Tibial artery (tissue), 4 donors: Measurements from ENCODE around the gene MFSD8.
"Not testable (repeated sequence)": the region's sequence is repeated elsewhere in the genome, so short reads cannot be mapped to it uniquely, and the experiment has no call there.

Source experiments
- DNase-seq, 2 donors: peaks; one replicate each; pipeline ENCODE4 v3.0.0-alpha.2; 2019
- H3K27ac ChIP-seq, 2 donors: fragments of 200-600 bp; sonication (generic) in 1 of 2; 1 replicate in 1 of 2; 2 replicates in 1 of 2; pipeline ENCODE4 v1.5.1; 2018 to 2019; ENCODE audit warnings: mild to moderate bottlenecking in 1 of 2
- H3K27me3 ChIP-seq, 2 donors: fragments of 200-600 bp; sonication (generic) in 1 of 2; one replicate each; pipeline versions ENCODE4 v1.5.1 to v1.6.0; 2016 to 2019
- H3K36me3 ChIP-seq, 3 donors: fragments of 200-600 bp; sonication (generic) in 2 of 3; one replicate each; pipeline ENCODE4 v1.5.1; 2016 to 2019; ENCODE audit warnings: mild to moderate bottlenecking in 2 of 3
- H3K4me1 ChIP-seq, 4 donors: fragments of 200-600 bp; sonication (generic) in 2 of 4; 1 replicate in 3 of 4; 2 replicates in 1 of 4; pipeline ENCODE4 v1.5.1; 2016 to 2019
- H3K4me3 ChIP-seq, 2 donors: fragments of 200-600 bp; sonication (generic) in 1 of 2; 1 replicate in 1 of 2; 2 replicates in 1 of 2; pipeline ENCODE4 v1.5.1; 2018 to 2019; ENCODE audit warnings: mild to moderate bottlenecking in 2 of 2
- H3K9me3 ChIP-seq, 3 donors: fragments of 200-600 bp; sonication (generic) in 1 of 3; one replicate each; pipeline ENCODE4 v1.5.1; 2016 to 2019
- intact Hi-C: fragments of 100-400 bp; cut with DNase I; formaldehyde crosslinking; loops from one replicate; pipeline ENCODE4 v1.15.0; 2023; ENCODE audit warnings: low total_unique reads
- TF ChIP-seq, protein P1 (sequence below), 2 experiments: fragments of 200-600 bp in 1 of 2; fragments of 450-650 bp in 1 of 2; IDR thresholded peaks; one replicate each; pipeline ENCODE4 v1.5.1; 2017 to 2019; ENCODE audit warnings: antibody characterized with exemption in 2 of 2, mild to moderate bottlenecking in 1 of 2, moderate library complexity in 1 of 2

Gene MFSD8

DNA sequence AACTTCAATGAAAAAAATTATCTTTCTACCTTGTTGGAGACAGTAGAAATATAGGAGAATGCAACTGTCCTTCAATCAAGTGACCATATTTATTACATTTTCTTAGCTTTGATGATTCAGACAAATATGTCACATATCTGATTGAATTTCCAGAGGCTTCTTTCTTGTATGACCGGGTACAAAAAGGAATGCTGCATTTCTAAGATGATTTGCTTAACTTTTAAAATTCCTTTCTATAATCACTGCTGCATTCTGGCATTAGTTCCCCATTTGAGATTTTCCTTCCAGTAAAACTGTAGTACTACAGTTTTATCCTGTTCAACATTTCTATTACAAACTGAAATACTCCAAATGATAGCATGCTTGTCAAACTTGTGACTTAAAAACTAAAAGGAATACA lies 5.2 kb downstream of the MFSD8 start:
- Histone ChIP-seq H3K9me3 (no peaks in the 10 kb centered on the region), H3K4me3 (no peak overlapping the region), H3K4me1 (peaks cover 0 to 10% (median 2%) of the 10 kb centered on the region in 4 donors), H3K36me3 (peaks cover 8 to 12% (median 12%) of the 10 kb centered on the region in 3 donors), H3K27ac (no peak overlapping the region), H3K27me3 (no peaks in the 10 kb centered on the region)
- DNase-seq: no peak
- TF ChIP-seq, protein P1, sequence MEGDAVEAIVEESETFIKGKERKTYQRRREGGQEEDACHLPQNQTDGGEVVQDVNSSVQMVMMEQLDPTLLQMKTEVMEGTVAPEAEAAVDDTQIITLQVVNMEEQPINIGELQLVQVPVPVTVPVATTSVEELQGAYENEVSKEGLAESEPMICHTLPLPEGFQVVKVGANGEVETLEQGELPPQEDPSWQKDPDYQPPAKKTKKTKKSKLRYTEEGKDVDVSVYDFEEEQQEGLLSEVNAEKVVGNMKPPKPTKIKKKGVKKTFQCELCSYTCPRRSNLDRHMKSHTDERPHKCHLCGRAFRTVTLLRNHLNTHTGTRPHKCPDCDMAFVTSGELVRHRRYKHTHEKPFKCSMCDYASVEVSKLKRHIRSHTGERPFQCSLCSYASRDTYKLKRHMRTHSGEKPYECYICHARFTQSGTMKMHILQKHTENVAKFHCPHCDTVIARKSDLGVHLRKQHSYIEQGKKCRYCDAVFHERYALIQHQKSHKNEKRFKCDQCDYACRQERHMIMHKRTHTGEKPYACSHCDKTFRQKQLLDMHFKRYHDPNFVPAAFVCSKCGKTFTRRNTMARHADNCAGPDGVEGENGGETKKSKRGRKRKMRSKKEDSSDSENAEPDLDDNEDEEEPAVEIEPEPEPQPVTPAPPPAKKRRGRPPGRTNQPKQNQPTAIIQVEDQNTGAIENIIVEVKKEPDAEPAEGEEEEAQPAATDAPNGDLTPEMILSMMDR (IDR thresholded peaks at IDR 0.05): no peak
- intact Hi-C loops: loop anchor here (10.0 kb wide), 1 partner anchor 175 kb away; the partner anchor contains the start of gene HSPA4L

DNA sequence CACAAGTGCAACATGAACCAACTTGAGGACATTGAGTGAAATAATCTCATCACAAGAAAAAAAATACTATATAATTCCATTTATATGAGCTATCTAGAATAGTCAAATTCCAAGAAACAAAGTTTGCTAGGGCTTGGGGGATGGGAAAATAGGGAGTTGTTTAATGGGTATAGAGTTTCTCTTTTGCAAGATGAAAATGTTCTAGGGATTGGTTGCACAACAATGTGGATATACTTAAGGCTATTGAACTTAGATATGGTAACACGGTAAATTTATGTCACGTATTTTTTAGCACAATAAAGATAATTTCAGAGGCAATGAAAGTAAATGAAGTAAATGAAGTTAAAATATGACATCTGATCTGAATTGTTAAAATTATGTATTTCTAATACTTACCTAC lies 7.9 kb downstream of the MFSD8 start:
- Histone ChIP-seq H3K9me3 (no peaks in the 10 kb centered on the region), H3K36me3 (peaks cover 9 to 16% (median 16%) of the 10 kb centered on the region in 3 donors), H3K27ac (no peak overlapping the region), H3K4me1 (no peaks in the 10 kb centered on the region), H3K27me3 (no peaks in the 10 kb centered on the region), H3K4me3 (no peak overlapping the region)
- intact Hi-C loops: no loop called here
- DNase-seq: no peak
- TF ChIP-seq, protein P1 (IDR thresholded peaks at IDR 0.05): no peak

DNA sequence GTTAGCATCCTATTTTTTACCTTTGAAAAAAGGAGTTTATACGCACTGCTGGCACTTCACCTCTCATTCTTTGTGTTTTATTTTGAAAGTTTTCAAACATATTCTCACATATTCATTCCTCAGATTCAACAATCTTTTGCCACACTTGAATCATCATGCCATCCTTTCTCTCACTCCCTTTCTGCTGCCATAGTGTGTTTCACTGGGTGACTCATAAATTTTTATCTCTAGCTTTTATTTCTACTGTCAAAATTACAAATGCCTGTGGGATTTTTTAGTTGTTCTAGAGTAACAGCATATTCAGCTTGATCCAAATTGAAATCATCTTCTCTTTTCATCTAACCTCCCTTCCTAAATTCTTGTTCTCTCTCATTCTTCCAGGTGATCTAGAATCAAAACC lies 28.0 kb downstream of the MFSD8 start:
- H3K27ac ChIP-seq: no peak overlapping the region
- H3K36me3 ChIP-seq: peaks cover 9 to 17% (median 13%) of the 10 kb centered on the region in 3 donors
- no peaks in the 10 kb centered on the region for H3K27me3 ChIP-seq
- H3K4me1 ChIP-seq: no peaks in the 10 kb centered on the region
- intact Hi-C loops: no loop called here
- H3K4me3 ChIP-seq: no peak overlapping the region
- TF ChIP-seq, protein P1 (IDR thresholded peaks at IDR 0.05): no peak
- H3K9me3 ChIP-seq: no peaks in the 10 kb centered on the region
- DNase-seq: no peak

DNA sequence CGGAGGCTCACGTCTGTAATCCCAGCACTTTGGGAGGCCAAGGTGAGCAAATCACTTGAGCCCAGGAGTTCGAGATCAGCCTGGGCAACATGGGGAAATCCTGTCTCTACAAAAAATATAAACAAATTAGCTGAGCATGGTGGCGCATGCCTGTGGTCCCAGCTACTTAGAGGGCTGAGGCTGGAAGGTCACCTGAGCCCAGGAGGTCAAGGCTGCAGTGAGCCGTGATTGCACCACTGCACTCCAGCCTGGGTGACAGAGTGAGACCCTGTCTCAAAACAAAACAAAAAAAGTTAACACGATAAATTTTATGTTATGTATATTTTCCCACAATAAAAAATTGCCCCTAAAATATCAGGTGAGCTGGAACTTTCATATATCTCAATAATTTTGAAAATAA lies 33.1 kb downstream of the MFSD8 start:
- H3K4me3 ChIP-seq, DNase-seq, H3K4me1 ChIP-seq, H3K27ac ChIP-seq, H3K27me3 ChIP-seq, intact Hi-C loops, H3K9me3 ChIP-seq: not testable (repeated sequence)
- H3K36me3 ChIP-seq: peaks cover 25 to 43% (median 27%) of the 10 kb centered on the region in 3 donors

DNA sequence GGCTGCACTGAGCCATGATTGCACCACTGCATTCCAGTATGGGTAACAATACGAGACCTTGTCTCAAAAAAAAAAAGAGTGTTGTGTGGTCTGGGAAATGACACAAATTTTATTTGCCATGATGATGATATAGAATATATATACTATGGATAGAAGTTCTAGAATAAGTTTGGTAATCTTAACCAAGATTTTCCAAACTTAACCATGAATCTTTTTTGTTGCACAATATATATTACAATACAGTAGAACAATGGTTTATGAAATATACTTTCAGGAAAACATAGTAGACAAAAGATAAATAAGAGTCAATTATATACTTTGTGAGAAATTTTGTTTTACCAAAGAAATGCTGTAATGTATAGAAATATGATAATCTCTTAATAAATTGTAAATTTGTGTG lies 34.8 kb downstream of the MFSD8 start:
- TF ChIP-seq, protein P1 (IDR thresholded peaks at IDR 0.05): no peak
- no peak overlapping the region for H3K27ac ChIP-seq

DNA sequence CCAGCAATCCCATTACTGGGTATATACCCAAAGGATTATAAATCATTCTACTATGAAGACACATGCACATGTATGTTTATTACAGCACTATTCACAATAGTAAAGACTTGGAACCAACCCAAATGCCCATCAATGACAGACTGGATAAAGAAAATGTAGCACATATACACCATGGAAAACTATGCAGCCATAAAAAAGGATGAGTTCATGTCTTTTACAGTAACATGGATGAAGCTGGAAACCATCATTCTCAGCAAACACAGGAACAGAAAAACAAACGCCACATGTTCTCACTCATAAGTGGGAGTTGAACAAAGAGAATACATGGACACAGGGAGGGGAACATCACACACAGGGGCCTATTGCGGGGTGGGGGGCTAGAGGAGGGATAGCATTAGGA lies 39.3 kb downstream of the MFSD8 start:
- H3K27ac ChIP-seq, H3K4me1 ChIP-seq, H3K9me3 ChIP-seq, DNase-seq, H3K27me3 ChIP-seq, H3K4me3 ChIP-seq, intact Hi-C loops: not testable (repeated sequence)
- peaks cover 40 to 53% (median 49%) of the 10 kb centered on the region in 3 donors for H3K36me3 ChIP-seq

More for the DNA sequence above, 34.8 kb downstream of the MFSD8 start:
- DNase-seq: no peak
- H3K4me3 ChIP-seq: no peak overlapping the region
- no peaks in the 10 kb centered on the region for H3K9me3 ChIP-seq
- peaks cover 34 to 45% (median 35%) of the 10 kb centered on the region in 3 donors for H3K36me3 ChIP-seq
- H3K27me3 ChIP-seq: no peaks in the 10 kb centered on the region
- intact Hi-C loops: no loop called here
- no peaks in the 10 kb centered on the region for H3K4me1 ChIP-seq

DNA sequence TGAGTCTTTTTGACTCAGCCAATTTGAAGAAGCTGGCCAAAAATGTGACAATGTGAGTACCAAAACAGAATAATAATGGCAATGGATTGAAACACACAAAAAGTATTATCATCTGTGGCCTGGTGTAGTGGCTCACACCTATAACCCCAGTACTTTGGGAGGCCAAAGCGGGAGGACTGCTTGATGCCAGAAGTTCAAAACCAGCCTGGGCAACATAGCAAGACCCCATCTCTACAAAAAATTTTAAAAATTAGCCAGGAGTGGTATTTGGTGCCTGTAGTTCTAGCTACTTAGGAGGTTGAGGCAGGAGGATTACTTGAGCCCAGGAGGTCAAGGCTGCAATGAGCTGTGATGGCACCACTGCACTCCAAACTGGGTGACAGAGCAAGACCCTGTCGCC lies 42.7 kb downstream of the MFSD8 start:
- intact Hi-C loops: no loop called here
- H3K36me3 ChIP-seq: peaks cover 37 to 59% (median 52%) of the 10 kb centered on the region in 3 donors
- H3K4me1 ChIP-seq: no peaks in the 10 kb centered on the region
- H3K9me3 ChIP-seq: no peaks in the 10 kb centered on the region
- no peak overlapping the region for H3K27ac ChIP-seq
- no peak overlapping the region for H3K4me3 ChIP-seq
- DNase-seq: no peak
- no peaks in the 10 kb centered on the region for H3K27me3 ChIP-seq
- TF ChIP-seq, protein P1 (IDR thresholded peaks at IDR 0.05): no peak
